Measurements from ENCODE around the gene GNB1L. TPM values are rescaled to one million over a fixed set of nuclear protein-coding genes. Genes with fewer than 3 reads are reported as not detected.

Gene GNB1L
- polyA plus RNA-seq, 1 experiment: 3.6 TPM

DNA sequence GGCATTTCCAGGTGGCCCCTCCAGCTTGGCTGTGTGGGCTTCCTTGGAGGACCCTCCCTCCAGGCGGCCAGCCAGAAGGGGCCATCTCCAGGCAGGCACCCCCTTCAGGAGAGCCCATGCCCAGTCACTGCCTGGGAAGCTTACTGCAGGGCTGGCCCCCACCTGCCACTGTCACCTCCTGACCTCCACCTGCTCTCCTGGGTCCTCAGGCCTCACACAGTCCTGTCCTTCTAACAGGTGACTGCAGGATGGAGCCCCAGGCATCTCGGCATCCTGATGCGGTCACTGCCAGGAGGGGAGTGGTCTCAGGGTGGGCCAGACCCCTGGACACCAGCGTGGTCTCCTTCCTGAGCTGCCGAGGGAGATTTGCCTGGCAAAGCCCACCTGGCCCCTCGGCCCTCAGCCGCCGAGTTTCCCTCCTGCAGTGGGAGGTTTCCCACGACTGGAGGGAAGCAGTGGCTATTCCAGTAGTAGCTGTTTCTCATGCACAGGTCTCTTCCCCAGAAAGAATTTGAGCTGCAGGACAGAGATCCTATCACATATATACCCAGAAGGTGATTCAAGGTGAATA, 81.1 kb downstream of the GNB1L start:
- CTCF ChIA-PET: interaction anchor here (0.9 to 4.1 kb wide), 3 partner anchors 8 to 43 kb away, joined by 3 to 12 read pairs (median 3); no protein-coding TSS in a partner anchor
- TF ChIP-seq, protein P1, sequence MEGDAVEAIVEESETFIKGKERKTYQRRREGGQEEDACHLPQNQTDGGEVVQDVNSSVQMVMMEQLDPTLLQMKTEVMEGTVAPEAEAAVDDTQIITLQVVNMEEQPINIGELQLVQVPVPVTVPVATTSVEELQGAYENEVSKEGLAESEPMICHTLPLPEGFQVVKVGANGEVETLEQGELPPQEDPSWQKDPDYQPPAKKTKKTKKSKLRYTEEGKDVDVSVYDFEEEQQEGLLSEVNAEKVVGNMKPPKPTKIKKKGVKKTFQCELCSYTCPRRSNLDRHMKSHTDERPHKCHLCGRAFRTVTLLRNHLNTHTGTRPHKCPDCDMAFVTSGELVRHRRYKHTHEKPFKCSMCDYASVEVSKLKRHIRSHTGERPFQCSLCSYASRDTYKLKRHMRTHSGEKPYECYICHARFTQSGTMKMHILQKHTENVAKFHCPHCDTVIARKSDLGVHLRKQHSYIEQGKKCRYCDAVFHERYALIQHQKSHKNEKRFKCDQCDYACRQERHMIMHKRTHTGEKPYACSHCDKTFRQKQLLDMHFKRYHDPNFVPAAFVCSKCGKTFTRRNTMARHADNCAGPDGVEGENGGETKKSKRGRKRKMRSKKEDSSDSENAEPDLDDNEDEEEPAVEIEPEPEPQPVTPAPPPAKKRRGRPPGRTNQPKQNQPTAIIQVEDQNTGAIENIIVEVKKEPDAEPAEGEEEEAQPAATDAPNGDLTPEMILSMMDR (IDR thresholded peaks at IDR 0.05; ENCODE audit: insufficient read depth, low read depth, low read length): no peak
- Histone ChIP-seq H3K4me3 (ENCODE audit: low read depth, low read length) (no peak overlapping the region), H3K36me3 (ENCODE audit: control insufficient read depth, insufficient read depth, low read length) (no peaks in the 10 kb centered on the region), H3K27me3 (ENCODE audit: control insufficient read depth, insufficient read depth, low read length) (peaks cover 14% of the 10 kb centered on the region)
- DNase-seq (ENCODE audit: low read depth): no peak
- POLR2A ChIA-PET: no interaction called here

DNA sequence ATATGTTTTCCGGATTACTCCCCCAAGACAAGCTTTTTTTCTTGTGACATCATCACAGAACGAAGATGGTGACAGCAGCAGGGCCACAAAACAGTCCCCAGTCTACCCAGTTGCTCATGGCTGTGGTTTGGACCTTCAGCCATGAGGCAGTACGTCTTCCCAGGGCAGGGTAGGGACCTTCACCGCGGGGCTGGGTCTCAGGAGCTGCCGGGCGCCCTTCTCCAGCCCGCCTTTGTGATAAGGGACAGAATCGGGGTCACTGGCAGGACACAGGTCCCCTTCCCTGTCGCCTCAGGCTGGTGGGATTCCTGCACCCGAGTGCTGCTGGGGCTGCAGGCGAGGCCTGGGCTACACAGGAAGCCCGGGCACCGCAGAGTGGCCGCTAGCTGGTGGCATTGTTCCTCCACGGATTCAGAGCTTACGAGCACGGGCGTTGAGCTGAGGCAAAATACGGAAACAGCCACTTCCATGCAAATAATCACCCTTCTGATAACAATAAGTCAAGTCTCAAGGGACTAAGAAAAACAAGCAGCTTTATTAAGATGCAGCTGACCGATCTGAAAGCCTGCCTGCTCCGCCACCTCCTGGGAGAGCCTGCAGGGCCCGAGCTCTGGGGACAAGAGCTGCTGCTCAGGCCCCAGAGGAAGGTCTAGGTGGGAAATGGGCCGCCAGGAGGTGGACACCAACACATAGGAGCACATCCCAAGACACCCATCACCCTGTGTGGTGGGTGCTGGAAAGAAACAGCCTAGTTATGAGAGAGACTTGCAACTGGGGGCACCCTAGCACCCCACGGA, 81.8 kb downstream of the GNB1L start:
- ChIA-PET POLR2A (no interaction called here), CTCF (interaction anchor here (0.9 to 4.1 kb wide), 3 partner anchors 9 to 42 kb away, joined by 3 to 12 read pairs (median 3); no protein-coding TSS in a partner anchor)
- no peak for DNase-seq (ENCODE audit: low read depth)
- peaks cover 20% of the 10 kb centered on the region for H3K27me3 ChIP-seq (ENCODE audit: control insufficient read depth, insufficient read depth, low read length)
- TF ChIP-seq, protein P1 (IDR thresholded peaks at IDR 0.05; ENCODE audit: insufficient read depth, low read depth, low read length): no peak
- H3K36me3 ChIP-seq (ENCODE audit: control insufficient read depth, insufficient read depth, low read length): no peaks in the 10 kb centered on the region
- H3K4me3 ChIP-seq (ENCODE audit: low read depth, low read length): no peak overlapping the region

DNA sequence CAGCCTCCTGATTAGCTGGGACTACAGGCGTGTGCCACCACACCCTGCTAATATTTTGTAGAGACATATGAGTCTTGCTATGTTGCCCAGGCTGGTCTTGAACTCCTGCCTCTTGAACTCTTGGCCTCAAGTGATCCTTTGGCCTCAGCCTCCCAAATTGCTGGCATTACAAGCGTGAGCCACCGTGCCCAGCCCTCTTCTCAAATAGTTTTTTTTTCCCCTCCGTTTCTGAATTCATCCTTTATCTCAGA, 82.3 kb downstream of the GNB1L start:
- Histone ChIP-seq H3K4me3 (ENCODE audit: low read depth, low read length) (no peak overlapping the region), H3K36me3 (ENCODE audit: control insufficient read depth, insufficient read depth, low read length) (no peaks in the 10 kb centered on the region), H3K27me3 (ENCODE audit: control insufficient read depth, insufficient read depth, low read length) (peaks cover 23% of the 10 kb centered on the region)
- ChIA-PET CTCF (interaction anchor here (4.1 kb wide), 1 partner anchor 42 kb away, joined by 12 read pairs; no protein-coding TSS in a partner anchor), POLR2A (no interaction called here)
- TF ChIP-seq, protein P1 (IDR thresholded peaks at IDR 0.05; ENCODE audit: insufficient read depth, low read depth, low read length): no peak
- no peak for DNase-seq (ENCODE audit: low read depth)

DNA sequence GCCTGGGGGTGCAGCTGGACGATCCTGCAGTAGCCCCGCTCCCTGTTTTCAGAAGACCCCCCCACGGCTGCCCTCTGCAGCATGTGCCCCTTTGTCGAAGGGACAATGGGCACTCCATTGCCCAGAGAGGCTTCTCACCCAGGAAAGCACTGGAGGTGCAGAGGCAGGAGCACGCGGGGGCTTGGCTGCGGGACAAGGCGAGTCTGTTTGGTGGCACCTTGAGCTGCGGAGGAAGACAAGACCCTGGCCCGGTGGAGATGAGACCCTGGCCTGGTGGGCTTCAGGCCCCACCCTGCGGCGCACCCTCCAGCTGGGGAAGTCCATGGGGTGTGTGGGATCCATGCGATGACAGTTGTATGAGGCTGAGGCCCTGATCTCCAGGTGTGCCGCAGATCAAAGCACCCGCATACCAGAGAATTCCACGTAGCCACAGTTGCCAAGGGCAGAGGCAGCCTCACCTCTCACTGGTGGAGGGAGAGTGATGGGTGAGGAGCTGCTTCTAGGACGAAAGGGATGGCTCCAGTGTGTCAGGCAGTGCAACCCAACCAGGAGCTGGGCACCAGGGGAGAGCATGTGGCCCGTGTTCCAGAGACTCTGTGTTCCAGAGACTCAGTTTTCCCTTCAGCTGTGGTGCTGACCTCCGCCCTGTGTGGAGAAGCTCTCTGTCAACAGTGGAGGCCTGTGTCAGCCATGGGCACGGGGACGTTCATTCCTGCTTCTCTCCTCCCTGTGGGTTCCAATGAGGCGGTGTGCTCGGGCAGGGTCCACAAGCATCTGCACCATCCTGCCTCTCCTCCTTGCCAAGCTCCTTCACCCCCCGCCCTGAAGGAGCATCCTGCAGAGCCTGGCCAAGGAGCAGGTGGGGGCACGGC, 84.1 kb downstream of the GNB1L start:
- POLR2A ChIA-PET: no interaction called here
- no peak for DNase-seq (ENCODE audit: low read depth)
- Histone ChIP-seq H3K27me3 (ENCODE audit: control insufficient read depth, insufficient read depth, low read length) (peaks cover 23% of the 10 kb centered on the region), H3K4me3 (ENCODE audit: low read depth, low read length) (no peak overlapping the region), H3K36me3 (ENCODE audit: control insufficient read depth, insufficient read depth, low read length) (no peaks in the 10 kb centered on the region)
- CTCF ChIA-PET: interaction anchor here (0.6 to 4.1 kb wide), 5 partner anchors 11 to 185 kb away, joined by 3 to 12 read pairs (median 3); no protein-coding TSS in a partner anchor
- TF ChIP-seq, protein P1 (IDR thresholded peaks at IDR 0.05; ENCODE audit: insufficient read depth, low read depth, low read length): no peak

DNA sequence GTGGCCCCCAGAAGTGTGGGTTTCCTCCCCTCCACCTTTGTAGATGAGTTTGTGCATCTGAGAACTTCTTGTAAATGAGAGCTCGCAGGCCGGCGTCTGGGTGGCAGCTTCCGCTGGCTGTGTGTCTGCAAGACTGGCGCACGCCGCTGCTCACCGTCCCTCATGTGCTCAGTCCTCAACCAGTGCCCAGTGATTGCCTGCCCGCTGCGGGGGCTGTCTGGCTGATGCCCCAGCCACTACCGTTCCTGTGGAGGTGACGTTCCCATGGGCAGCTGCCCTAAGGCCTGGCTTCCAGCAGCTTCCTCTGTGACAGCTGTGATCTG, 85.3 kb downstream of the GNB1L start:
- POLR2A ChIA-PET: no interaction called here
- CTCF ChIA-PET: interaction anchor here (0.9 to 4.1 kb wide), 3 partner anchors 12 to 133 kb away, joined by 4 to 12 read pairs (median 4); no protein-coding TSS in a partner anchor
- Histone ChIP-seq H3K27me3 (ENCODE audit: control insufficient read depth, insufficient read depth, low read length) (peaks cover 25% of the 10 kb centered on the region), H3K4me3 (ENCODE audit: low read depth, low read length) (no peak overlapping the region), H3K36me3 (ENCODE audit: control insufficient read depth, insufficient read depth, low read length) (no peaks in the 10 kb centered on the region)
- TF ChIP-seq, protein P1 (IDR thresholded peaks at IDR 0.05; ENCODE audit: insufficient read depth, low read depth, low read length): no peak
- no peak for DNase-seq (ENCODE audit: low read depth)

Data from BJ (cell line).